Fibroblast of villous mesenchyme (primary cell): ENCODE data around the gene NAA16. TPM values are rescaled to one million over a fixed set of nuclear protein-coding genes. Genes with fewer than 3 reads are reported as not detected.
"Not testable (repeated sequence)": the region's sequence is repeated elsewhere in the genome, so short reads cannot be mapped to it uniquely, and the experiment has no call there.

Experiments used
- DNase-seq: peaks from one replicate; pipeline ENCODE4 v3.0.0-alpha.2; 2010; ENCODE audit warnings: low read depth
- H3K4me3 ChIP-seq: 2 replicates; pipeline ENCODE4 v1.5.1; 2011; ENCODE audit warnings: low read depth, mild to moderate bottlenecking, low read length
- CTCF ChIP-seq: IDR thresholded peaks from 2 replicates; pipeline ENCODE4 v1.5.1; 2012; ENCODE audit warnings: low read depth, mild to moderate bottlenecking, low read length; ENCODE audit not compliant: insufficient read depth
- total RNA-seq: library from RNA; depleted of rRNA; stranded (reverse); fragments of >200 nt; gene quantifications from 2 replicates; pipeline ENCODE4 v1.2.3, GENCODE V29; 2012

The NAA16 gene
- total RNA-seq, 1 donor, result 24.2 TPM

- no peak for TF ChIP-seq CTCF
- DNase-seq, result peak; percentile 69
- no peak overlapping the region for H3K4me3 ChIP-seq
Observed at GRCh38 chr13:41274881-41275280, 36.2 kb upstream of the NAA16 start.

GRCh38 chr13:41276824-41277223 lies 34.2 kb upstream of the NAA16 start:
- TF ChIP-seq CTCF, result no peak
- no peak for DNase-seq

GRCh38 chr13:41279156-41279555 lies 31.9 kb upstream of the NAA16 start:
- not testable (repeated sequence) for DNase-seq, H3K4me3 ChIP-seq

More at GRCh38 chr13:41276824-41277223, 34.2 kb upstream of the NAA16 start:
- H3K4me3 ChIP-seq, result no peak overlapping the region

- DNase-seq, result no peak
- no peak for TF ChIP-seq CTCF
- H3K4me3 ChIP-seq, result no peak overlapping the region
Observed at GRCh38 chr13:41282129-41282571, 28.9 kb upstream of the NAA16 start.

- no peak overlapping the region for H3K4me3 ChIP-seq
- DNase-seq, result peak; percentile 61
- no peak for TF ChIP-seq CTCF
Observed at GRCh38 chr13:41284512-41285288, 26.4 kb upstream of the NAA16 start.

- no peak for TF ChIP-seq CTCF
- no peak overlapping the region for H3K4me3 ChIP-seq
- no peak for DNase-seq
Observed at GRCh38 chr13:41286370-41286769, 24.7 kb upstream of the NAA16 start.

GRCh38 chr13:41289463-41289881 lies 21.6 kb upstream of the NAA16 start:
- no peak for TF ChIP-seq CTCF
- DNase-seq, result no peak
- H3K4me3 ChIP-seq, result no peak overlapping the region
